Liver (tissue), 9 donors: Measurements from ENCODE around the gene GALNT10. TPM values are rescaled to one million over a fixed set of nuclear protein-coding genes. Genes with fewer than 3 reads are reported as not detected.

Experiments used
- DNase-seq: peaks from one replicate; pipeline ENCODE4 v3.0.0-alpha.2; 2017; ENCODE audit warnings: low spot score
- H3K27ac ChIP-seq, 2 donors: one replicate each; pipeline ENCODE4 v1.7.0; 2013; ENCODE audit warnings: inconsistent platforms in 2 of 2, low read length in 2 of 2, control low read depth in 1 of 2, low read depth in 1 of 2, mild to moderate bottlenecking in 1 of 2
- H3K27me3 ChIP-seq, 4 donors: one replicate each; pipeline versions ENCODE4 v1.6.1 to v1.7.0; 2013; ENCODE audit warnings: low read length in 3 of 4, inconsistent platforms in 1 of 4, mild to moderate bottlenecking in 1 of 4, moderate library complexity in 1 of 4; ENCODE audit not compliant: control insufficient read depth in 4 of 4, insufficient read depth in 4 of 4
- H3K36me3 ChIP-seq, 4 donors: one replicate each; pipeline versions ENCODE4 v1.6.1 to v1.7.0; 2013; ENCODE audit warnings: low read length in 3 of 4, mild to moderate bottlenecking in 3 of 4, low read depth in 1 of 4, moderate library complexity in 1 of 4; ENCODE audit not compliant: control insufficient read depth in 4 of 4, insufficient read depth in 3 of 4
- H3K4me1 ChIP-seq, 4 donors: one replicate each; pipeline versions ENCODE4 v1.6.1 to v1.7.0; 2013; ENCODE audit warnings: low read length in 3 of 4, mild to moderate bottlenecking in 3 of 4, moderate library complexity in 1 of 4; ENCODE audit not compliant: control insufficient read depth in 4 of 4, insufficient read depth in 4 of 4
- H3K4me3 ChIP-seq, 3 donors: one replicate each; pipeline versions ENCODE4 v1.6.1 to v1.7.0; 2013; ENCODE audit warnings: low read length in 3 of 3, control low read depth in 1 of 3, low read depth in 1 of 3, mild to moderate bottlenecking in 1 of 3
- H3K9ac ChIP-seq, 2 donors: one replicate each; pipeline ENCODE4 v1.7.0; 2013; ENCODE audit warnings: low read length in 2 of 2, mild to moderate bottlenecking in 2 of 2, moderate library complexity in 2 of 2, control low read depth in 1 of 2, low read depth in 1 of 2
- H3K9me3 ChIP-seq, 4 donors: one replicate each; pipeline versions ENCODE4 v1.6.1 to v1.7.0; 2013; ENCODE audit warnings: low read length in 3 of 4; ENCODE audit not compliant: control insufficient read depth in 4 of 4
- EGR1 ChIP-seq, 2 donors: IDR thresholded peaks; 2 replicates each; pipeline ENCODE4 v1.6.1; 2016 to 2018; ENCODE audit warnings: antibody characterized with exemption in 2 of 2, low read depth in 2 of 2
- FOXA1 ChIP-seq: IDR thresholded peaks from 2 replicates; pipeline ENCODE4 v1.6.1; 2016; ENCODE audit warnings: antibody characterized with exemption
- FOXA2 ChIP-seq: IDR thresholded peaks from 2 replicates; pipeline ENCODE4 v1.6.1; 2016; ENCODE audit warnings: antibody characterized with exemption
- GABPA ChIP-seq, 2 donors: IDR thresholded peaks in 1 of 2; conservative IDR thresholded peaks in 1 of 2; 2 replicates each; pipeline ENCODE4 v1.6.1; 2016; ENCODE audit warnings: antibody characterized with exemption in 2 of 2, mild to moderate bottlenecking in 1 of 2, moderate library complexity in 1 of 2
- HNF4A ChIP-seq, 2 donors: conservative IDR thresholded peaks; 2 replicates each; pipeline ENCODE4 v1.6.1; 2016; ENCODE audit warnings: antibody characterized with exemption in 2 of 2, mild to moderate bottlenecking in 2 of 2
- HNF4G ChIP-seq: IDR thresholded peaks from 2 replicates; pipeline ENCODE4 v1.6.1; 2016; ENCODE audit warnings: antibody characterized with exemption
- JUND ChIP-seq, 2 donors: IDR thresholded peaks; 2 replicates each; pipeline ENCODE4 v1.6.1; 2016; ENCODE audit warnings: antibody characterized with exemption in 2 of 2
- NR2F2 ChIP-seq: IDR thresholded peaks from 2 replicates; pipeline ENCODE4 v1.6.1; 2016; ENCODE audit warnings: antibody characterized with exemption
- RAD21 ChIP-seq, 2 donors: IDR thresholded peaks; 2 replicates each; pipeline ENCODE4 v1.6.1; 2016; ENCODE audit warnings: antibody characterized with exemption in 2 of 2, mild to moderate bottlenecking in 2 of 2
- RXRA ChIP-seq, 2 donors: IDR thresholded peaks; 2 replicates each; pipeline ENCODE4 v1.6.1; 2017 to 2018; ENCODE audit warnings: antibody characterized with exemption in 2 of 2, mild to moderate bottlenecking in 1 of 2
- SP1 ChIP-seq: IDR thresholded peaks from 2 replicates; pipeline ENCODE4 v1.6.1; 2018; ENCODE audit warnings: antibody characterized with exemption, mild to moderate bottlenecking
- TAF1 ChIP-seq: conservative IDR thresholded peaks from 2 replicates; pipeline ENCODE4 v1.6.1; 2016; ENCODE audit warnings: antibody characterized with exemption, mild to moderate bottlenecking
- YY1 ChIP-seq: IDR thresholded peaks from 2 replicates; pipeline ENCODE4 v1.6.1; 2016; ENCODE audit warnings: antibody characterized with exemption, mild to moderate bottlenecking
- WGBS: extraction: QIAGEN DNeasy Blood & Tissue Kit; methylation state at CpG from one replicate; pipeline ENCODE4 v1.1.7; 2013; 5-methylcytosine and 5-hydroxymethylcytosine counted together
- polyA plus RNA-seq, 2 donors: library from polyadenylated mRNA; stranded (reverse) in 1 of 2; unstranded in 1 of 2; fragments of 200-250 nt in 1 of 2; fragments of >200 nt in 1 of 2; fragmentation: Nextera tagmentation in 1 of 2; extraction: Ambion mirVana in 1 of 2; gene quantifications; one replicate each; pipeline versions ENCODE4 v1.2.1 to v1.2.3, GENCODE V29; 2013 to 2015
- total RNA-seq, 2 donors: library from RNA; depleted of rRNA; stranded (reverse); fragments of >200 nt; gene quantifications; one replicate each; pipeline ENCODE4 v1.2.3, GENCODE V29; 2014
- TF ChIP-seq, protein P1 (sequence below): fragments of 150-350 bp; IDR thresholded peaks from 2 replicates; pipeline ENCODE4 v1.5.1; 2017; ENCODE audit warnings: improper control_type of control experiment, low read depth, low read length; ENCODE audit not compliant: missing input control
- TF ChIP-seq, protein P2 (sequence below): IDR thresholded peaks from 2 replicates; pipeline ENCODE4 v1.6.1; 2016; ENCODE audit warnings: antibody characterized with exemption, mild to moderate bottlenecking
- TF ChIP-seq, protein P3 (sequence below): IDR thresholded peaks from 2 replicates; pipeline ENCODE4 v1.6.1; 2016; ENCODE audit warnings: antibody characterized with exemption
- TF ChIP-seq, protein P4 (sequence below): IDR thresholded peaks from 2 replicates; pipeline ENCODE4 v1.6.1; 2016; ENCODE audit warnings: antibody characterized with exemption
- TF ChIP-seq, protein P5 (sequence below): IDR thresholded peaks from 2 replicates; pipeline ENCODE4 v1.6.1; 2016; ENCODE audit warnings: antibody characterized with exemption
- donor health status: healthy.
- donor health status: healthy.
- donor health status: healthy.
- donor health status: healthy.
- donor health status: healthy.

GALNT10 gene
- total and polyA plus RNA-seq, 4 donors: 1.1 to 17.8 (median 5.3) TPM

DNA sequence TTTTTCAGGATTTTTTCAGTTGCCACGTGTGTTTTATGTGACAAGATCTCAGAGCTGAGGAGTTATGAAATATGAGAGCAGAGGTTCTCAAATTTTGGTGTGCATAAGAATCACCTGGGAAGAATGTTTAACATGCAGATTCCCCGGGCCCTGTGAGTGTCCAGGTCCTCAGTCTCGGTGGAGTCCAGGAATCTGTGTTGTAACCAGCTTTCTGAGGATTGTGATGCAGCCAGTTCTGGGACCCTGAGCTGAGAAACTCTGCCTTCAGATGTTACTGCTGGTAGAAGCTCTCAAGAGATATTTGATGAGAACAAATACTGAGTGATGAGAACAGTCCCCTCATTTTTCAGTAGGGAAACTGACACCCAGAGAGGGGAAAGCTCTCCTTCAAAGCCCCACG lies 152.4 kb downstream of the GALNT10 start:
- no peak overlapping the region for H3K27ac ChIP-seq
- 98% methylated on average over 4 of the region's 4 CpGs for WGBS

DNA sequence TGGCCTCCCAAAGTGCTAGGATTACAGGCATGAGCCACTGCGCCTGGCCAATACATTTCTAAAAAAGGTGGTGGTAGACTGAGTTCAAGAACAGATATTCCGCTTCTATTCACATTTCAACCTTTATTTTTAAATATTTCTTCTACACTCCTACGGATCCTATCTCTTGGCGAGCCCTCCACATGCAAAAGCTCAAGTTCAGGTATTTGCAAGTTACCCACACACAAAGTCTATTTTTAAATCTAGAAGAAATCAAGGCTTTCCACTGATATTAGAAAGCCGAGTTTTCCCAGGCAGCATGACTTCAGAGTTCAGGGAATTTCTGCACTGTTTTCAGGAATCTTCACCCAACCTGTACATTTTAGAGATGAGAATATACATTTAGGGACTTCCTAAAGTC lies 153.9 kb downstream of the GALNT10 start:
- H3K4me3 ChIP-seq: no peak overlapping the region
- no peaks in the 10 kb centered on the region for H3K36me3 ChIP-seq
- DNase-seq: no peak
- no peaks in the 10 kb centered on the region for H3K4me1 ChIP-seq
- H3K9me3 ChIP-seq: no peaks in the 10 kb centered on the region
- no peak overlapping the region for H3K9ac ChIP-seq
- no peaks in the 10 kb centered on the region for H3K27me3 ChIP-seq
- WGBS: 98% methylated on average over 5 of the region's 5 CpGs
- no peak overlapping the region for H3K27ac ChIP-seq
- no peak for TF ChIP-seq RAD21 (IDR thresholded peaks at IDR 0.05)
- TF ChIP-seq FOXA1: no peak
- no peak for TF ChIP-seq EGR1 (IDR thresholded peaks at IDR 0.05; ENCODE audit: low read depth in 2 of 2)
- no peak for TF ChIP-seq GABPA (IDR thresholded peaks at IDR 0.05 in 1 of 2, conservative IDR thresholded peaks at IDR 0.05 in 1 of 2)
- no peak for TF ChIP-seq TAF1
- TF ChIP-seq FOXA2: no peak
- no peak for TF ChIP-seq SP1
- TF ChIP-seq NR2F2: no peak
- no peak for TF ChIP-seq YY1
- TF ChIP-seq HNF4A (conservative IDR thresholded peaks at IDR 0.05): no peak
- TF ChIP-seq JUND (IDR thresholded peaks at IDR 0.05): no peak
- TF ChIP-seq, protein P1, sequence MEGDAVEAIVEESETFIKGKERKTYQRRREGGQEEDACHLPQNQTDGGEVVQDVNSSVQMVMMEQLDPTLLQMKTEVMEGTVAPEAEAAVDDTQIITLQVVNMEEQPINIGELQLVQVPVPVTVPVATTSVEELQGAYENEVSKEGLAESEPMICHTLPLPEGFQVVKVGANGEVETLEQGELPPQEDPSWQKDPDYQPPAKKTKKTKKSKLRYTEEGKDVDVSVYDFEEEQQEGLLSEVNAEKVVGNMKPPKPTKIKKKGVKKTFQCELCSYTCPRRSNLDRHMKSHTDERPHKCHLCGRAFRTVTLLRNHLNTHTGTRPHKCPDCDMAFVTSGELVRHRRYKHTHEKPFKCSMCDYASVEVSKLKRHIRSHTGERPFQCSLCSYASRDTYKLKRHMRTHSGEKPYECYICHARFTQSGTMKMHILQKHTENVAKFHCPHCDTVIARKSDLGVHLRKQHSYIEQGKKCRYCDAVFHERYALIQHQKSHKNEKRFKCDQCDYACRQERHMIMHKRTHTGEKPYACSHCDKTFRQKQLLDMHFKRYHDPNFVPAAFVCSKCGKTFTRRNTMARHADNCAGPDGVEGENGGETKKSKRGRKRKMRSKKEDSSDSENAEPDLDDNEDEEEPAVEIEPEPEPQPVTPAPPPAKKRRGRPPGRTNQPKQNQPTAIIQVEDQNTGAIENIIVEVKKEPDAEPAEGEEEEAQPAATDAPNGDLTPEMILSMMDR: no peak

More for the DNA sequence above, 152.4 kb downstream of the GALNT10 start:
- DNase-seq: no peak
- Histone ChIP-seq H3K4me1 (no peaks in the 10 kb centered on the region), H3K4me3 (no peak overlapping the region), H3K9me3 (no peaks in the 10 kb centered on the region), H3K27me3 (no peaks in the 10 kb centered on the region), H3K36me3 (no peaks in the 10 kb centered on the region), H3K9ac (no peak overlapping the region)
- TF ChIP-seq, protein P2, sequence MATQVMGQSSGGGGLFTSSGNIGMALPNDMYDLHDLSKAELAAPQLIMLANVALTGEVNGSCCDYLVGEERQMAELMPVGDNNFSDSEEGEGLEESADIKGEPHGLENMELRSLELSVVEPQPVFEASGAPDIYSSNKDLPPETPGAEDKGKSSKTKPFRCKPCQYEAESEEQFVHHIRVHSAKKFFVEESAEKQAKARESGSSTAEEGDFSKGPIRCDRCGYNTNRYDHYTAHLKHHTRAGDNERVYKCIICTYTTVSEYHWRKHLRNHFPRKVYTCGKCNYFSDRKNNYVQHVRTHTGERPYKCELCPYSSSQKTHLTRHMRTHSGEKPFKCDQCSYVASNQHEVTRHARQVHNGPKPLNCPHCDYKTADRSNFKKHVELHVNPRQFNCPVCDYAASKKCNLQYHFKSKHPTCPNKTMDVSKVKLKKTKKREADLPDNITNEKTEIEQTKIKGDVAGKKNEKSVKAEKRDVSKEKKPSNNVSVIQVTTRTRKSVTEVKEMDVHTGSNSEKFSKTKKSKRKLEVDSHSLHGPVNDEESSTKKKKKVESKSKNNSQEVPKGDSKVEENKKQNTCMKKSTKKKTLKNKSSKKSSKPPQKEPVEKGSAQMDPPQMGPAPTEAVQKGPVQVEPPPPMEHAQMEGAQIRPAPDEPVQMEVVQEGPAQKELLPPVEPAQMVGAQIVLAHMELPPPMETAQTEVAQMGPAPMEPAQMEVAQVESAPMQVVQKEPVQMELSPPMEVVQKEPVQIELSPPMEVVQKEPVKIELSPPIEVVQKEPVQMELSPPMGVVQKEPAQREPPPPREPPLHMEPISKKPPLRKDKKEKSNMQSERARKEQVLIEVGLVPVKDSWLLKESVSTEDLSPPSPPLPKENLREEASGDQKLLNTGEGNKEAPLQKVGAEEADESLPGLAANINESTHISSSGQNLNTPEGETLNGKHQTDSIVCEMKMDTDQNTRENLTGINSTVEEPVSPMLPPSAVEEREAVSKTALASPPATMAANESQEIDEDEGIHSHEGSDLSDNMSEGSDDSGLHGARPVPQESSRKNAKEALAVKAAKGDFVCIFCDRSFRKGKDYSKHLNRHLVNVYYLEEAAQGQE: no peak
- TF ChIP-seq JUND (IDR thresholded peaks at IDR 0.05): no peak
- TF ChIP-seq RAD21 (IDR thresholded peaks at IDR 0.05): no peak
- TF ChIP-seq, protein P3, sequence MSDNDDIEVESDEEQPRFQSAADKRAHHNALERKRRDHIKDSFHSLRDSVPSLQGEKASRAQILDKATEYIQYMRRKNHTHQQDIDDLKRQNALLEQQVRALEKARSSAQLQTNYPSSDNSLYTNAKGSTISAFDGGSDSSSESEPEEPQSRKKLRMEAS: no peak
- TF ChIP-seq, protein P1: no peak
- TF ChIP-seq TAF1: no peak
- TF ChIP-seq YY1: no peak
- TF ChIP-seq RXRA (IDR thresholded peaks at IDR 0.05): no peak
- TF ChIP-seq HNF4G: no peak
- TF ChIP-seq EGR1 (IDR thresholded peaks at IDR 0.05; ENCODE audit: low read depth in 2 of 2): no peak
- TF ChIP-seq GABPA (IDR thresholded peaks at IDR 0.05 in 1 of 2, conservative IDR thresholded peaks at IDR 0.05 in 1 of 2): no peak
- TF ChIP-seq, protein P4, sequence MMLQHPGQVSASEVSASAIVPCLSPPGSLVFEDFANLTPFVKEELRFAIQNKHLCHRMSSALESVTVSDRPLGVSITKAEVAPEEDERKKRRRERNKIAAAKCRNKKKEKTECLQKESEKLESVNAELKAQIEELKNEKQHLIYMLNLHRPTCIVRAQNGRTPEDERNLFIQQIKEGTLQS: no peak
- TF ChIP-seq, protein P5, sequence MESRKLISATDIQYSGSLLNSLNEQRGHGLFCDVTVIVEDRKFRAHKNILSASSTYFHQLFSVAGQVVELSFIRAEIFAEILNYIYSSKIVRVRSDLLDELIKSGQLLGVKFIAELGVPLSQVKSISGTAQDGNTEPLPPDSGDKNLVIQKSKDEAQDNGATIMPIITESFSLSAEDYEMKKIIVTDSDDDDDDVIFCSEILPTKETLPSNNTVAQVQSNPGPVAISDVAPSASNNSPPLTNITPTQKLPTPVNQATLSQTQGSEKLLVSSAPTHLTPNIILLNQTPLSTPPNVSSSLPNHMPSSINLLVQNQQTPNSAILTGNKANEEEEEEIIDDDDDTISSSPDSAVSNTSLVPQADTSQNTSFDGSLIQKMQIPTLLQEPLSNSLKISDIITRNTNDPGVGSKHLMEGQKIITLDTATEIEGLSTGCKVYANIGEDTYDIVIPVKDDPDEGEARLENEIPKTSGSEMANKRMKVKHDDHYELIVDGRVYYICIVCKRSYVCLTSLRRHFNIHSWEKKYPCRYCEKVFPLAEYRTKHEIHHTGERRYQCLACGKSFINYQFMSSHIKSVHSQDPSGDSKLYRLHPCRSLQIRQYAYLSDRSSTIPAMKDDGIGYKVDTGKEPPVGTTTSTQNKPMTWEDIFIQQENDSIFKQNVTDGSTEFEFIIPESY: no peak
- no peak for TF ChIP-seq FOXA1
- no peak for TF ChIP-seq HNF4A (conservative IDR thresholded peaks at IDR 0.05)
- TF ChIP-seq SP1: no peak
- no peak for TF ChIP-seq NR2F2
- no peak for TF ChIP-seq FOXA2
